Epithelial cell of proximal tubule (primary cell): ENCODE results near the gene ARHGAP1. TPM values are rescaled to one million over a fixed set of nuclear protein-coding genes. Genes with fewer than 3 reads are reported as not detected.

Experiments used
- DNase-seq: peaks from one replicate; pipeline ENCODE4 v3.0.0-alpha.2; 2011; ENCODE audit warnings: low read depth
- H3K4me3 ChIP-seq: 2 replicates; pipeline ENCODE4 v1.5.1; 2011; ENCODE audit warnings: low read depth, mild to moderate bottlenecking, low read length
- total RNA-seq: library from RNA; depleted of rRNA; stranded (reverse); fragments of >200 nt; gene quantifications from 2 replicates; pipeline ENCODE4 v1.2.3, GENCODE V29; 2015
- TF ChIP-seq, protein P1 (sequence below): conservative IDR thresholded peaks from 2 replicates; pipeline ENCODE4 v1.5.1; 2012; ENCODE audit warnings: low read depth, mild to moderate bottlenecking, low read length

ARHGAP1 gene
- total RNA-seq, 1 donor from 2014 or later: 29.1 TPM

DNA sequence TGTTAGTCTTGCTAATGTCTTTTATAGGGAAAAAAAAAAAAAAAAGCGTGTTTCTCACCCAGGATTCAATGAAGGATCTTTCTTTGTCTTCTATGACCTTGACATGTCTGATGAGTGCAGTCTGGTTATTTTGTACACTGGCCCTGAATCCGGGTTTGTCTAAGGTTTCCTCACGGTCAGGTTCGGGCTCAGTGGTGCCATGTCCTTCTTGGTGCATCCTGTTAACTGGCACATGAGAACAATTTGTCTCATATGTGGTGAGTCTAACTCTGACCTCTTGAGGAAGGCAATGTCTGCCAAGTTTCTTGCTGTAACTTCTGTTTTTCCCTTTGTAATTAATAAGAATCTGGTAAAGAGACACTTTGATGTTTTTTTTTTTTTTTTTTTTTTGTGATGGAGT lies 31.1 kb upstream of the ARHGAP1 start:
- TF ChIP-seq, protein P1, sequence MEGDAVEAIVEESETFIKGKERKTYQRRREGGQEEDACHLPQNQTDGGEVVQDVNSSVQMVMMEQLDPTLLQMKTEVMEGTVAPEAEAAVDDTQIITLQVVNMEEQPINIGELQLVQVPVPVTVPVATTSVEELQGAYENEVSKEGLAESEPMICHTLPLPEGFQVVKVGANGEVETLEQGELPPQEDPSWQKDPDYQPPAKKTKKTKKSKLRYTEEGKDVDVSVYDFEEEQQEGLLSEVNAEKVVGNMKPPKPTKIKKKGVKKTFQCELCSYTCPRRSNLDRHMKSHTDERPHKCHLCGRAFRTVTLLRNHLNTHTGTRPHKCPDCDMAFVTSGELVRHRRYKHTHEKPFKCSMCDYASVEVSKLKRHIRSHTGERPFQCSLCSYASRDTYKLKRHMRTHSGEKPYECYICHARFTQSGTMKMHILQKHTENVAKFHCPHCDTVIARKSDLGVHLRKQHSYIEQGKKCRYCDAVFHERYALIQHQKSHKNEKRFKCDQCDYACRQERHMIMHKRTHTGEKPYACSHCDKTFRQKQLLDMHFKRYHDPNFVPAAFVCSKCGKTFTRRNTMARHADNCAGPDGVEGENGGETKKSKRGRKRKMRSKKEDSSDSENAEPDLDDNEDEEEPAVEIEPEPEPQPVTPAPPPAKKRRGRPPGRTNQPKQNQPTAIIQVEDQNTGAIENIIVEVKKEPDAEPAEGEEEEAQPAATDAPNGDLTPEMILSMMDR: no peak

DNA sequence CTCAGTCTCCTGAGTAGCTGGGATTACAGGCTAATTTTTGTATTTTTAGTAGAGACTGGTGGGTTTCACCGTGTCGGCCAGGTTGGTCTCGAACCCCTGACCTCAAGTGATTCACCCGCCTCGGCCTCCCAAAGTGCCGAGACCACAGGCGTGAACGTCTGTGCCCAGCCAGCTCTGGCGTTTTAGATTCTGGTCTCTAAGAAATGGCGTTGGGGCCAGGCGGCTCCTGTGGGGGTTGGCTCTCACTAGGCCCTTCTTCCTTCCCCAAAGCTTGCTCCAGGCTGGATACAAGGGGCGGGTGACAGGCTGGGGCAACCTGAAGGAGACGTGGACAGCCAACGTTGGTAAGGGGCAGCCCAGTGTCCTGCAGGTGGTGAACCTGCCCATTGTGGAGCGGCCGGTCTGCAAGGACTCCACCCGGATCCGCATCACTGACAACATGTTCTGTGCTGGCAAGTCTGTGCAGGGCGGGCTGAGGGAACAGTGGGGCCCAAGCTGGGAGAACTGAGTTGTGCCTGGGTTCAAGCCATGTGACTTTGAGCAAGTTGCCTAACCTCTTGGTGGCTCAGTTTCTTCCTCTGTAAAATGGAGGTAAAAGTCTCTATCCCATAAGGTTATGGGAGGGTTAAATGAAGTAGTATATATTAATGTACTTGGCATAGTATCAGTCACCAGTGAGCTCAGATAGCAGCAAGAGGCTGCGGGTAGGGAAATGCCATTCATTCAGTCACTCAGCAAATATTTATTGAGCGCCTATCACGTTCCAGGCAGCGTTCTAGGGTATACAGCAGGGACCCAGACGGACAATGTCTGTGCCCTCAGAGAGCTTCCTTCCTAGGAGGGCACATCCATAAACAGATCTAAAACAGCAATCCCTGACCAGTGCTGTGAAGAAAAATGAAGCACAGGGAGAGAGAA lies 28.9 kb upstream of the ARHGAP1 start:
- no peak for DNase-seq
- TF ChIP-seq, protein P1: no peak
- no peak overlapping the region for H3K4me3 ChIP-seq

More for the DNA sequence above, 31.1 kb upstream of the ARHGAP1 start:
- no peak for DNase-seq
- H3K4me3 ChIP-seq: no peak overlapping the region

DNA sequence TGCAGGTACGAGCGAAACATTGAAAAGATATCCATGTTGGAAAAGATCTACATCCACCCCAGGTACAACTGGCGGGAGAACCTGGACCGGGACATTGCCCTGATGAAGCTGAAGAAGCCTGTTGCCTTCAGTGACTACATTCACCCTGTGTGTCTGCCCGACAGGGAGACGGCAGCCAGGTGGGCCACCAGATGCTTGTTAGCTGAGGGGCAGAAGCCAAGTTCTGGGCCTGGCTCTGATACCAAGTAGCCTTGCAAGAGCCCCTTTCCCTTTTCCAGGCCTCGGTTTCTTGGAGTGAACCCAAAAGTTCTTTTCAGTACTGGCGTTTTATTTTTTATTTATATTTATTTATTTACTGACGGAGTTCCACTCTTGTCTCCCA lies 28.2 kb upstream of the ARHGAP1 start:
- TF ChIP-seq, protein P1: no peak
- no peak overlapping the region for H3K4me3 ChIP-seq
- DNase-seq: no peak

DNA sequence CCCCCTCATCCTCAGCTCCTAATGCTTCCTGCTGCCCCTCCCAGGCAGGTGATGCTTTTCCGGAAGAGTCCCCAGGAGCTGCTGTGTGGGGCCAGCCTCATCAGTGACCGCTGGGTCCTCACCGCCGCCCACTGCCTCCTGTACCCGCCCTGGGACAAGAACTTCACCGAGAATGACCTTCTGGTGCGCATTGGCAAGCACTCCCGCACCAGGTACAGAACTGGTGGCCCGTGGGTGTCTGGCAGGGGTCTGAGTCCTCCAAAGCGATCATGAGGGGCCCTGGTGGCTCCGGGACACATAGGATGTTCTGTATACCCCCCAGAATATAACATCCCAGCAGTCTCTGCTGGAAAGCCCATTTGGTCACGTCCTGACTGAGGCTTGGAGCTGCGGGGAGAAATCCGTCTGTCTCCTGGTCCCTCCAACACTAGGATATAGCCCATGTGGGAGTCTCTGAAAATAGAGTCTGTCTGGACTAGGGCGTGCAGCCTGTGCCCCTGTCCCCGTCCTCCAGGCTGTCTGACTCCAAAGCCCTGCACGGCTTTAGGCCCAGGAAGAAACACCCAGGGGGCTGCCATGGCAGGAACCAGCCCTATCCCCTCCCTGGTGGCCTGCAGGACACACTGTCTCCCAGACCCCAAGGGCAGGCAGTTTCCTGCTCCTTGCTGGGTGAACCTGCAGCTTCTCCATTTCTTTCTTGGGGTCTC lies 27.7 kb upstream of the ARHGAP1 start:
- no peak overlapping the region for H3K4me3 ChIP-seq
- DNase-seq: no peak
- TF ChIP-seq, protein P1: no peak

DNA sequence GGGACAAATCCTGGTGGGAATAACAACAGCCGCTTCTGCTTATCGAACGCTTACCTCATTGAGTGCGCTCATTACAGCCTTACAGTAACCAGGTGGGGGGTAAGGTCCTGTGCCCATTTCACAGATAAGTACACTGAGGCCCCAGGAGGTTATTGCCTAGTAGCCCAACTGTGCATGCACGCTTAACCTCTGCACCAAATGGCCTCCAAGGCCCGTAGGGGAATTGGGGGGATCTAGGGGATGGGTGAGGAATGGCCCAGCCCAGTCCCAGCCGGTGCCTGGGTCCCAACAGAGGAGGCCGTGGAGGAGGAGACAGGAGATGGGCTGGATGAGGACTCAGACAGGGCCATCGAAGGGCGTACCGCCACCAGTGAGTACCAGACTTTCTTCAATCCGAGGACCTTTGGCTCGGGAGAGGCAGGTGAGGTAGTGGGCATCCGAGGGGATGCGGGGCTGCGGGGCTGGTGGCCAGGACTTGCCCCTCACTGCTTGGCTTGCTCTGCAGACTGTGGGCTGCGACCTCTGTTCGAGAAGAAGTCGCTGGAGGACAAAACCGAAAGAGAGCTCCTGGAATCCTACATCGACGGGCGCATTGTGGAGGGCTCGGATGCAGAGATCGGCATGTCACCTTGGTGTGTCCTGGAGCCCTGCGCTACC lies 25.9 kb upstream of the ARHGAP1 start:
- TF ChIP-seq, protein P1: no peak
- DNase-seq: no peak
- no peak overlapping the region for H3K4me3 ChIP-seq

DNA sequence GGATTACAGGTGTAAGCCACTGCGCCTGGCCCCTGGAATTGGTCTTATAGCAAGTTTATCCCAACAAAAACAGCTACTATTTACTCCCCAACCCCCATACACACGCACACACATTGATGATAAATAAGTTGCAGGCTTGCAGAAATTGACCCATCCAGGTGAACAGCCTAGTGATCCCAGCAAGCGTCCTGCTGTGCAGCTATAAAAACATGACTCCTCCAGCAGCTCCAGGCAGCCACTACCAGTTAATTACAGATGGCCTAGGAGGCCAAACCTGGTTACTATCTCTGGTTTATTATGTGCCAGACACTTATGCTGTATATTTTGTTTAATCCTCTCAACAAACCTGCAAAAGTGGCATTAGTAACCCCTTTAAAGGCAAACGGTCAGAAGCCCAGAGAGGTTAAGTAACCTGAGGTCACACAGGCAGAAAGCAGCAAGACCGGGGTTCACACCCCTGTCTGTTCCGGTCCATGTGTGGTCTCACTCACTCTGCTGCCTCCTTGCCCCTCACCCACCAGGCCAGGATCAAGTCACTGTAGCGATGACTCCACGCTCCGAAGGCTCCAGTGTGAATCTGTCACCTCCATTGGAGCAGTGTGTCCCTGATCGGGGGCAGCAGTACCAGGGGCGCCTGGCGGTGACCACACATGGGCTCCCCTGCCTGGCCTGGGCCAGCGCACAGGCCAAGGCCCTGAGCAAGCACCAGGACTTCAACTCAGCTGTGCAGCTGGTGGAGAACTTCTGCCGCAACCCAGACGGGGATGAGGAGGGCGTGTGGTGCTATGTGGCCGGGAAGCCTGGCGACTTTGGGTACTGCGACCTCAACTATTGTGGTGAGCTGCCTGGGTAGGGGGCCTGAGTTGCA lies 25.2 kb upstream of the ARHGAP1 start:
- DNase-seq: no peak
- H3K4me3 ChIP-seq: no peak overlapping the region
- TF ChIP-seq, protein P1: no peak
